Stimulated activated CD8-positive, alpha-beta memory T cell treated with anti-CD3 and anti-CD28 coated beads, Interleukin-15, amount 100 ng/mL, for 48 hours (primary cell): ENCODE results near the gene ITSN1.
"Not testable (repeated sequence)": the region's sequence is repeated elsewhere in the genome, so short reads cannot be mapped to it uniquely, and the experiment has no call there.

Source experiments
- DNase-seq, 2 donors: peaks; one replicate each; pipeline ENCODE4 v3.0.0-alpha.2; 2020; ENCODE audit warnings: low read depth in 2 of 2

ITSN1 gene

GRCh38 chr21:33892853-33893252, 250.6 kb downstream of the ITSN1 start:
- DNase-seq, result no peak

DNA sequence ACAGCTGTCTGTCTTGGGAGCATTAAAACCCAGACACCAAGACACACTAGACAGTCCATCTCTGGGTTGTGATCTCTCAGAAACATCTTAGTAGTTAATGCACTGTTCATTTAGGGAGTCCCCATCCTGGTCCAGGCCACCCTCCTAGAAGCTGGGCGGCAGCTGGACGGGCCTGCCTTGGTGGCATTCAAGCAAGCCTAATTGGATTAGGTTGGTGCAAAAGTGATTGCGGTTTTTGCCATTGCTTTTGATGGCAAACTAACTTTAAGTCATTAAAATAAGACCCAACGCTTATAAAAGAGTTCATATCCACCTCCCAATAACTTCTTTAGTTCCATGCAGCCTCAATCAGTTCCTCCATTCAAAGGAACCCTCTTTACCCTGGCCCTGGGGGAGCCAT, 251.6 kb downstream of the ITSN1 start:
- DNase-seq, result no peak

GRCh38 chr21:33894736-33895288, 252.5 kb downstream of the ITSN1 start:
- DNase-seq, result peak; percentile 49 to 62

DNA sequence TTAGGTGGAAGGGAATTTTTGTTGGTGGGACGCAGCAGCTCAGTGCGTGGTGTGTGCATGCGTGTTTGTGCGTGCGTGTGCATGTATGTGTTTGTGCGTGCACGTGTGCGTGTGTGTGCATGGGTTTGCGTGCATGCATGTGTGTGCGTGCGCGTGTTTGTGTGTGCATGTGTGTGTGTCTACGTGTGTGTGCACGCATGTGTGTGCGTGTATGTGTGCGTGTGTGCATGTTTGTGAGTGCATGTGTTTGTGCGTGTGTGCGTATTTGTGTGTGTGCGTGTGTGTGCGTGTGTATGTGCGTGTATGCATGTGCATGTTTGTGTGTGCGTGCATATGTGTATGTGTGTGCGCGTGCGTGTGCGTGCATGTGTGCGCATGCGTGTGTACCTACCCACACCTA, 253.1 kb downstream of the ITSN1 start:
- no peak for DNase-seq

DNA sequence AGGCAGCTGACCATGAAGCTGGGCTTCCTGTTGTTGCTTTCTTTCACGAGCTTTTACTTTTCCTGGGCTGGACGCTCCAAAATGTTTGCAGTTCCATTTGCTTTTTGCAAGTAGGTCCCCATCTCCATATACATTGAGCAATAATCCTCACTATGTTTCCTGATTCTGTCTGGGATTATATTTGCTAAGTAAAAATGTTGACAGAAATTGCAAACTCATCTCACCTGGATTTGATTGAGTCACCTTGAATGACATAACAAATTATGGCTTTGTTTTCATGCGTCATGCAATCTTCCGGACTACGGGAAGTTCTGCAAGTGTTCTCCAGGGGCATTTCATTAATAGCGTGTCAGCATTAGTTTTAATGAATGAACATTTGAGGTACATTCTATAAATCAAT, 254.4 kb downstream of the ITSN1 start:
- no peak for DNase-seq

GRCh38 chr21:33897098-33897497, 254.8 kb downstream of the ITSN1 start:
- DNase-seq, result no peak

DNA sequence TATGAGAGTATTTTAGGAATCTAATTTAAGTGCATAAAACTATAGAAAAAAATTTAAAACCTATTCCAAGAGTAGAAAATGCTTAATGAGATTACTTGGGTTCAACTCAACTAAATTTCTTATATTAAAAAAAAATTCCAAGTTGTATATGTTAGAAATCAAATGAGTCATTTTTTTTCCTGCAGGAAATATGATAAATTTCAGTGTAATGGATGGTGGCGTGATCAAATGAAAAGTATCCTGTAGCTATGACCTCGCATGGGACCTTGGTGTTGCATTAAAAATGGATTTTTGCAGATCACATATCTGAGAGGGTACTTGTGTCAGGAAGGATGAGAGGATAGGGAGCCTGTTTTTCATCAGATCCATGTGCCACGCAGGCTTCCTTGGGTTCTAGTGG, 255.4 kb downstream of the ITSN1 start:
- no peak for DNase-seq

DNA sequence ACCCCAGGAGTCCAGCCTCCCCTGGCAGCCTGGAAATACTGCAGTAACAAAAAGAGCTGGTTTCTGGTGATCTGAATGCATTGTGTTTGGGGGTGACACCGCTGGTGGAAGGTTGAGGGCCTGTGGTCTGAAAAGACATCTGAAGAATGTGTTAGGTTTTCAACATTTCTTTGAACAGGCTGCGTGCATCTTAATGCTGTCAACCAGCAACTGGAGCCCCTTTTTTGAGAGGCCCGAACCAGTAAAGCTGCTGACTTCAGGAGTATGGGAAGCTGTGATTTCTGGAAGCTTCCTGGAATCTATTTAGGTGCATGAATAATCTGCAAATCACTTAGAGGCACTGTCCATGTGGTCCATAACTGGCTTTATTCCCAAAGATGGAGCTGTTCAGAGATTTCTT, 256.3 kb downstream of the ITSN1 start:
- no peak for DNase-seq

- DNase-seq, result no peak
Observed at GRCh38 chr21:33899199-33899598, 256.9 kb downstream of the ITSN1 start.

GRCh38 chr21:33901412-33902288, 259.3 kb downstream of the ITSN1 start:
- no peak for DNase-seq

- DNase-seq, result no peak
Observed at GRCh38 chr21:33902349-33902748, 260.0 kb downstream of the ITSN1 start.

- DNase-seq, result no peak
Observed at GRCh38 chr21:33904041-33904440, 261.7 kb downstream of the ITSN1 start.

DNA sequence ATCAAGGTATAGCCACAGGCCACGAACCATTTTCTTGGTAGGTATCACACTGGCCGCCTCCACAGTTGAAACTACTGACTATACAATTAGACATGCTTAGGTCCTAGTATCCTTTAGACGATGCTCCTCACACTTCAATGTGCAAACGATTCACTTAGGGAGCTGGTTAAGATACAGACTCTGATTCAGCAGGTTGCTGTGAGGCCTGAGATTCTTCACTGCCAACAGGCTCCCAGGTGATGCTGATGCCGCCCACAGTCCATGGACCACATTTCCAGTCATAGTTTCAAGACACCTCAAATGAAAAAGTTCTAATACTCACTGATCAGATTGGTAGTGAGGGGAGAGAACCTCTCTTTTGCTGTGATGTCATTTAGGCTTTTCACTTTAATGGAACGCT, 266.5 kb downstream of the ITSN1 start:
- peak in 1 of 2 donors; percentile 47 for DNase-seq

GRCh38 chr21:33909756-33910155, 267.5 kb downstream of the ITSN1 start:
- no peak for DNase-seq

DNA sequence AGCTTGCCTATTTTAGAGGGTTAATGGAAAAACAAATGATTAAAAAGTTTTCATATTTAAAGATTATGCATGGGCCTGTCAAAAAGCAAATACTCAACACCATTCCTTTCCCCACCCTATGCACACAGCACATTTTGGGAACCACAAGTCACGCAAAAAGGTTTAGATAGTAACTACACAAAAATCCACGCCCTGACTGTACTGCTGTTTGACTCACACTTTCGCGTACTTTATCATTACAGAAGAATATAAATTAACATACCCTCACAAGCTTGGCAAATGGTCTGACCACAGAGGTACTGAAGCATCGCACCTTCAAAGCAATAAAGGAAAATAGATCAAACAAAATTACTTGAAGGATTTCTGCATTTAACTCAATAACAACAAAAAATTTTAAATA, 271.9 kb downstream of the ITSN1 start:
- no peak for DNase-seq

DNA sequence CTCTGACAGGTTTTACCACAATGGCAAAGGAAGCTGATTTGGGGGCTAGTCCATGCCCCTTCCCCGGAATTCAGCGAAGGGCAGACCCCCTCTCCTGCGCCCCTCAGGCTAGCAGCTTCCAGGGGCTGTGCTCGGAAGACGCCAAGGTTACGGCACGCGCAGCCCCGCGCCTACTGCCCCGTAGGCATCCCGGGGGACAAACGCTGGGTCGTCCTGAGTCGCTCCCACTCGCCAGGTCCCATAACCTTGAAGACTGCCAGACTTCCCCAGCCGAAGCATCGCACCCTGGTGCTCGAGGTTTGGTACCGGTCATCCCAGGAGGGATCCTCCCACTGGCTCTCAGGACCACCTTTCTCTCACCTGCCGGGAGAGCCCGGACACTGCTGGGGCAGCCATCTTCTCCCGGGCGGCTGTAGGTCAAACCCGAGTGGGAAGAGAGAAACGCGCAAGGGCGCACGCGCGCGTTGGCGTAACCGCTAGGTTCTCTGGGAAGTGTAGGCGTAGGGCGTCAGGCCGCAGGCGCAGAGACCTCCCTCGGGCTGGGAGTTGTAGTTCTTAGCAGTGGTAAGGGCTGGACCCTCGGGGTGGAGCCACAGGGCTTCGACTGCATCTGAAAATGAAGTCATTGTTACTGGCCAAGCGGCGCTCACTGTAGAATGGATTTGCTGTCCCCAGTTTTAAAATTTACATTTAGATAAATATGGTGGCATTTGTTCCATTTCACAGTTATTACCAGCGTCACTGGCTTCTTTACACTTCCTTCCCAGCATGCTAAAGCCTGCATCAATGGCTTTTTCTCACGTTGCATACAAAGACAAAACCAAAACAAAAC, 273.3 kb downstream of the ITSN1 start, which contains the start of gene ATP5PO:
ATP5PO (minus strand) TSS at position 437 of the 832 bp plus-strand sequence; CDS start at position 396, 41 bp downstream.
- DNase-seq, result peak; percentile 97 to 98

GRCh38 chr21:33916200-33916567, 273.9 kb downstream of the ITSN1 start:
- DNase-seq, result no peak

DNA sequence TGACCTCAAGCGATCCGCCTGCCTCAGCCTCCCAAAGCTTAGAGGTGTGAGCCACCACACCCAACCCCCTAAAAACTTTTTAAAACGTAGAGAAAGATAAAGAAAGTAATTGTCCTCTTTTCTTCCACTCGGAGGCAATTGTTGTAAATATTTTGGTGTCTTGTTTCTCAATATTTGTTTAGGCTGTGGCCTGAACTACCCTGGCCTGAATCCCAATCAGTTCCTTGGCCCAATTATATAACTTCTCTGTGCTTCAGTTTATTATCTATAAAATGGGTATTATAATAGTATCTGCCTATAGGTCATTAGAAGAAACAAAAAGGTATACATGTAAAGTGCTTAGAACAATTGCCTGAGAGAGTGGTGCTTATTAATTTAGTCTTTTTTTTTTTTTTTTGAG, 275.1 kb downstream of the ITSN1 start:
- no peak for DNase-seq

- peak; percentile 62 to 72 for DNase-seq
Observed at GRCh38 chr21:33924079-33924765, 281.9 kb downstream of the ITSN1 start.

DNA sequence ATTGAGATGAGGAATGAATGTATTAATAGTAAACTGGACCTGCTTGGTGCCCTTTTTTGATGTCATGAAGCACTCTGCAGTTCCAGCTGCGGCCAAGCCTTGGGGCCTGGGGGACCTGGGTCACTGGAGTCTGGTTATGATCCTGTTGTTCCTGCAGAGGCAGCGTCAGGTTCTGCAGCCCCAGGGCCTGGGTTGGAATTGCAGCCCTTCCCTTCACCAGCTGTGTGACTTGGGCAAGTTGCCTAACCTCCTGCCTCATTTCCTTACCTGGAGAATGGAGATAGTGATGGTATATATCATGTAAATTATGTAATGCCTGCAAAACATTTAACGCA, 282.4 kb downstream of the ITSN1 start:
- DNase-seq, result no peak

DNA sequence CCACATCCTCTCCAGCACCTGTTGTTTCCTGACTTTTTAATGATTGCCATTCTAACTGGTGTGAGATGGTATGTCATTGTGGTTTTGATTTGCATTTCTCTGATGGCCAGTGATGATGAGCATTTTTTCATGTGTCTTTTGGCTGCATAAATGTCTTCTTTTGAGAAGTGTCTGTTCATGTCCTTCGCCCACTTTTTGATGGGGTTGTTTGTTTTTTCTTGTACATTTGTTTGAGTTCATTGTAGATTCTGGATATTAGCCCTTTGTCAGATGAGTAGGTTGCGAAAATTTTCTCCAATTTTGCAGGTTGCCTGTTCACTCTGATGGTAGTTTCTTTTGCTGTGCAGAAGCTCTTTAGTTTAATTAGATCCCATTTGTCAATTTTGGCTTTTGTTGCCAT, 283.9 kb downstream of the ITSN1 start:
- not testable (repeated sequence) for DNase-seq
